Left forelimb (tissue), 1 donor: ENCODE results near the gene NUDT22.

Experiments used
- DNase-seq: peaks from one replicate; pipeline ENCODE4 v3.0.0-alpha.2; 2018; ENCODE audit warnings: low spot score

Gene NUDT22

GRCh38 chr11:64207256-64208085 lies 18.6 kb upstream of the NUDT22 start:
- DNase-seq, result no peak

GRCh38 chr11:64208086-64208795 lies 17.8 kb upstream of the NUDT22 start:
- no peak for DNase-seq

GRCh38 chr11:64208796-64209562 lies 17.1 kb upstream of the NUDT22 start:
- no peak for DNase-seq

- no peak for DNase-seq
Measured at GRCh38 chr11:64209563-64209843, 16.6 kb upstream of the NUDT22 start.

- no peak for DNase-seq
Measured at GRCh38 chr11:64210301-64211020, 15.6 kb upstream of the NUDT22 start.

GRCh38 chr11:64211181-64211872 lies 14.7 kb upstream of the NUDT22 start:
- DNase-seq, result no peak

GRCh38 chr11:64216879-64217278 lies 9.2 kb upstream of the NUDT22 start:
- DNase-seq, result no peak

GRCh38 chr11:64218628-64219353 lies 7.3 kb upstream of the NUDT22 start:
- no peak for DNase-seq

- no peak for DNase-seq
Measured at GRCh38 chr11:64219354-64219684, 6.8 kb upstream of the NUDT22 start.

GRCh38 chr11:64219755-64220154 lies 6.3 kb upstream of the NUDT22 start:
- DNase-seq, result no peak

GRCh38 chr11:64220271-64220670 lies 5.8 kb upstream of the NUDT22 start:
- DNase-seq, result no peak

- no peak for DNase-seq
Measured at GRCh38 chr11:64220798-64221197, 5.3 kb upstream of the NUDT22 start.

- no peak for DNase-seq
Measured at GRCh38 chr11:64222651-64223000, 3.4 kb upstream of the NUDT22 start.

- no peak for DNase-seq
Measured at GRCh38 chr11:64223001-64223651, 2.9 kb upstream of the NUDT22 start.

- no peak for DNase-seq
Measured at GRCh38 chr11:64224151-64224890, 1.8 kb upstream of the NUDT22 start.

- no peak for DNase-seq
Measured at GRCh38 chr11:64224891-64225607, 1.0 kb upstream of the NUDT22 start.

- DNase-seq, result no peak
Measured at GRCh38 chr11:64226507-64227051, 505 bp downstream of the NUDT22 start.

- no peak for DNase-seq
Measured at GRCh38 chr11:64227405-64227956, 1.4 kb downstream of the NUDT22 start.
